ENCODE results near the gene EMX2.
A peak's percentile ranks its signal among the peaks of the same experiment; 100 is the strongest.
"Not testable (repeated sequence)": the region's sequence is repeated elsewhere in the genome, so short reads cannot be mapped to it uniquely, and the experiment has no call there.

The EMX2 gene

GRCh38 chr10:117502421-117503243 lies 39.9 kb upstream of the EMX2 start (continued):
- no peak for TF ChIP-seq ZFHX2 (tag by site-specific recombination; conservative IDR thresholded peaks at IDR 0.05)

DNA sequence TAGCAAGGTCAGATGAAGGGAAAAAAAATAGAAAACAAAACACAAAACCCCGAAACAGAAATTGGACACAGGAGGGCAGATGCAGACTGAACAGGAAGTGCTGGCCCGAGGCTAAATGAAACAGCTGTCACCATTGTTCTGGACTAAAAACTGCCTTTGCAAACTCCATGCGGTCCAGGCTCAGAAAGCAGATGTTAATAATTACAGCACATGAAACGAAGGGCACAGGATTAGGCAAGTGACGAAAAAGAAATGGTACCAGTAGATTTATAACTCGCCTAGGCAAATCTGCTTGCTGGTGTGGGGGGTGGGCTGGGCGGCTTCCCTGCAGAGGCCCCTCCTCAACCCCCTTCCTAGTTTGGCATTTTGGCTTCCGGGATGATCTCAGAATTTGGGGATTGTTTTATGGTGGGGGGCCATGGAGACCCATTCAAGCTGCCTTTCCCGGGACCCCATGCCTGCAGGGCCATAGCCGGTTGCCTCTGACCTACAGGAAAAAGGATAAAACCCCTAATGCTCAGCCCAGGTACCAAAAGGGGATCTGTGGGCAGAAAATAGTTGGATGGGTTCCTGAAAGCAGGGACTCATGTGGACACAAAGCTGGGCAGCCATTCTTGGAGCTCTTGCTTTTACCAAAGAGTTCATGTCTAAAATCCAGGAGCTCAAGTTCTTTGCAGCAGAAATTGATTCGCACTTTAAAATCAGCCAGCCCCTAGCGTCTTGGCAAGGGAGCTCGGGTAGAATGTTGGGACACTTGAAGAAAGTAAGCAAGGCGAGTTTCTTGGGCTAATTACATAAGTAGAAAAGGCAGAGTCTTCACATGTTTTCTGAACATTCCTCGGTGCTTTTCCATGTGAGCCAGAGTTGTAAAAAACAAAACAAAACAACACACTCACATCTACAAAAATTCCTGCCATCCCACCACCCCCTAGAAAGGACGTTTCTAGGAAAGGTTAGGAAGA lies 39.0 kb upstream of the EMX2 start:
- TF ChIP-seq KLF7 (tag by site-specific recombination; IDR thresholded peaks at IDR 0.05; ENCODE audit: borderline replicate concordance), result no peak
- TF ChIP-seq, protein P1, sequence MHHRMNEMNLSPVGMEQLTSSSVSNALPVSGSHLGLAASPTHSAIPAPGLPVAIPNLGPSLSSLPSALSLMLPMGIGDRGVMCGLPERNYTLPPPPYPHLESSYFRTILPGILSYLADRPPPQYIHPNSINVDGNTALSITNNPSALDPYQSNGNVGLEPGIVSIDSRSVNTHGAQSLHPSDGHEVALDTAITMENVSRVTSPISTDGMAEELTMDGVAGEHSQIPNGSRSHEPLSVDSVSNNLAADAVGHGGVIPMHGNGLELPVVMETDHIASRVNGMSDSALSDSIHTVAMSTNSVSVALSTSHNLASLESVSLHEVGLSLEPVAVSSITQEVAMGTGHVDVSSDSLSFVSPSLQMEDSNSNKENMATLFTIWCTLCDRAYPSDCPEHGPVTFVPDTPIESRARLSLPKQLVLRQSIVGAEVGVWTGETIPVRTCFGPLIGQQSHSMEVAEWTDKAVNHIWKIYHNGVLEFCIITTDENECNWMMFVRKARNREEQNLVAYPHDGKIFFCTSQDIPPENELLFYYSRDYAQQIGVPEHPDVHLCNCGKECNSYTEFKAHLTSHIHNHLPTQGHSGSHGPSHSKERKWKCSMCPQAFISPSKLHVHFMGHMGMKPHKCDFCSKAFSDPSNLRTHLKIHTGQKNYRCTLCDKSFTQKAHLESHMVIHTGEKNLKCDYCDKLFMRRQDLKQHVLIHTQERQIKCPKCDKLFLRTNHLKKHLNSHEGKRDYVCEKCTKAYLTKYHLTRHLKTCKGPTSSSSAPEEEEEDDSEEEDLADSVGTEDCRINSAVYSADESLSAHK (tag by site-specific recombination; IDR thresholded peaks at IDR 0.05), result 0 out of 2 replicates have a peak, but pooled peaks have one; percentile 31

DNA sequence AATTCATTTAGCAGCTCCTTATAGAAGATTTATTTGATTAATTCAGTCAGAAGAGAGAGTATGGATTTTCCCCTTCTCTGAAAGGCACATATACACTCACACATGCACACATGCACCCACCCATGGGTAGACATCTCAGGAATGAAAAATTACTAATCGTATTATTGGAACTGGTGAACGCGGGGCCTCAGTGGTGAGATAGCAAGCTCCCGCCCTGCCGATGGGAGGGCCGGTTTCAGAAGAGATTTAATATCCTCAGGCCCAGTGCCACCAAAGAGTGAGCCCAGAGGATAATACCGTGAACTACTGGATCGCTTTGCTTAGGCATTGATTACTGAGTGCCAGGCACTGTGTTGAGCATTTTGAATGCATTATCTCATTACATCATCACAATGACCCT lies 38.0 kb upstream of the EMX2 start:
- TF ChIP-seq ZNF341 (tag by site-specific recombination; IDR thresholded peaks at IDR 0.05; ENCODE audit: low read depth), result no peak
- TF ChIP-seq HOXC10 (CRISPR knock-in tag; IDR thresholded peaks at IDR 0.05), result no peak
- no peak for TF ChIP-seq ZNF510 (tag by site-specific recombination; IDR thresholded peaks at IDR 0.05; ENCODE audit: insufficient replicate concordance)
- no peak for TF ChIP-seq ZNF174 (tag by site-specific recombination; IDR thresholded peaks at IDR 0.05)
- no peak for TF ChIP-seq SCRT1 (tag by site-specific recombination; IDR thresholded peaks at IDR 0.05; ENCODE audit: borderline replicate concordance)
- no peak for TF ChIP-seq ZNF404 (tag by site-specific recombination; IDR thresholded peaks at IDR 0.05)
- no peak for TF ChIP-seq ZBTB21 (tag by site-specific recombination; IDR thresholded peaks at IDR 0.05)
- ChIA-PET CTCF (interaction anchor here (0.8 kb wide), 1 partner anchor 212 kb away, joined by 3 read pairs; no protein-coding TSS in a partner anchor), POLR2A (no interaction called here)
- no peaks in the 10 kb centered on the region for H3K36me3 ChIP-seq (ENCODE audit: control insufficient read depth in 2 of 2, insufficient read depth in 1 of 2, low read length in 2 of 2)
- no peak overlapping the region for H3K4me3 ChIP-seq (ENCODE audit: low read depth, low read length)
- no peak overlapping the region for H3K27ac ChIP-seq (ENCODE audit: extremely low read depth, low read depth, low read length)
- H3K4me1 ChIP-seq (ENCODE audit: control insufficient read depth, insufficient read depth, low read length), result no peaks in the 10 kb centered on the region
- no peaks in the 10 kb centered on the region for H3K9me3 ChIP-seq (ENCODE audit: control insufficient read depth, insufficient read depth, low read depth, low read length)

More for the DNA sequence above, 39.0 kb upstream of the EMX2 start:
- Histone ChIP-seq H3K27ac (ENCODE audit: extremely low read depth, low read depth, low read length) (no peak overlapping the region), H3K36me3 (ENCODE audit: control insufficient read depth in 2 of 2, insufficient read depth in 1 of 2, low read length in 2 of 2) (no peaks in the 10 kb centered on the region), H3K4me1 (ENCODE audit: control insufficient read depth, insufficient read depth, low read length) (no peaks in the 10 kb centered on the region), H3K4me3 (ENCODE audit: low read depth, low read length) (no peak overlapping the region), H3K9me3 (ENCODE audit: control insufficient read depth, insufficient read depth, low read depth, low read length) (no peaks in the 10 kb centered on the region)
- POLR2A ChIA-PET, result no interaction called here
- CTCF ChIA-PET, result interaction anchor here (0.7 to 1.4 kb wide), 4 partner anchors 17 to 256 kb away, joined by 3 to 5 read pairs (median 4); no protein-coding TSS in a partner anchor

DNA sequence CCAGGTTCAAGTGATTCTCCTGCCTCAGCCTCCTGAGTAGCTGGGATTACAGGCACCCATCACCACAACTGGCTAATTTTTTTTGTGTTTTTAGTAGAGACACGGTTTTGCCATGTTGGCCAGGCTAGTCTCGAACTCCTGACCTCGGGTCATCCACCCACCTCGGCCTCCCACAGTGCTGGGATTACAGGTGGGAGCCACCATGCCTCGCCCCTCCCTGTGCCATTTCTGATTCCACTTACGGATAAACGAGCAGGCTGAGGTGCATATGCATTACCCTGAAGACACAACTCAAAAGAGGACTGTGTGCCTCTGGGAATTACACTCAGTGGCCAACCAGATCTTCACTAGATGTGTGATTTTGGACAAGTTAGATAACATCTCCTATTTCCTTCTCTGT lies 35.5 kb upstream of the EMX2 start:
- POLR2A ChIA-PET; CTCF ChIA-PET; H3K27ac ChIP-seq (ENCODE audit: extremely low read depth, low read depth, low read length); H3K9me3 ChIP-seq (ENCODE audit: control insufficient read depth, insufficient read depth, low read depth, low read length); H3K36me3 ChIP-seq (ENCODE audit: control insufficient read depth in 2 of 2, insufficient read depth in 1 of 2, low read length in 2 of 2); H3K4me3 ChIP-seq (ENCODE audit: low read depth, low read length); H3K4me1 ChIP-seq (ENCODE audit: control insufficient read depth, insufficient read depth, low read length): not testable (repeated sequence)

GRCh38 chr10:117509573-117509972 lies 33.0 kb upstream of the EMX2 start:
- no peaks in the 10 kb centered on the region for H3K36me3 ChIP-seq (ENCODE audit: control insufficient read depth in 2 of 2, insufficient read depth in 1 of 2, low read length in 2 of 2)
- no peak overlapping the region for H3K27ac ChIP-seq (ENCODE audit: extremely low read depth, low read depth, low read length)
- H3K4me3 ChIP-seq (ENCODE audit: low read depth, low read length), result no peak overlapping the region
- POLR2A ChIA-PET, result no interaction called here
- CTCF ChIA-PET, result no interaction called here
- H3K4me1 ChIP-seq (ENCODE audit: control insufficient read depth, insufficient read depth, low read length), result no peaks in the 10 kb centered on the region
- no peaks in the 10 kb centered on the region for H3K9me3 ChIP-seq (ENCODE audit: control insufficient read depth, insufficient read depth, low read depth, low read length)
- TF ChIP-seq TSHZ1 (tag by site-specific recombination; IDR thresholded peaks at IDR 0.05; ENCODE audit: borderline replicate concordance) (no peak), ZNF274 (IDR thresholded peaks at IDR 0.05; ENCODE audit: low read length) (no peak), ZNF274 (tag by site-specific recombination; IDR thresholded peaks at IDR 0.05; ENCODE audit: borderline replicate concordance) (no peak), ZBTB17 (tag by site-specific recombination; IDR thresholded peaks at IDR 0.05) (no peak), YY2 (tag by site-specific recombination; IDR thresholded peaks at IDR 0.05) (no peak), ZNF174 (tag by site-specific recombination; IDR thresholded peaks at IDR 0.05) (no peak)
- TF ChIP-seq, protein P2, sequence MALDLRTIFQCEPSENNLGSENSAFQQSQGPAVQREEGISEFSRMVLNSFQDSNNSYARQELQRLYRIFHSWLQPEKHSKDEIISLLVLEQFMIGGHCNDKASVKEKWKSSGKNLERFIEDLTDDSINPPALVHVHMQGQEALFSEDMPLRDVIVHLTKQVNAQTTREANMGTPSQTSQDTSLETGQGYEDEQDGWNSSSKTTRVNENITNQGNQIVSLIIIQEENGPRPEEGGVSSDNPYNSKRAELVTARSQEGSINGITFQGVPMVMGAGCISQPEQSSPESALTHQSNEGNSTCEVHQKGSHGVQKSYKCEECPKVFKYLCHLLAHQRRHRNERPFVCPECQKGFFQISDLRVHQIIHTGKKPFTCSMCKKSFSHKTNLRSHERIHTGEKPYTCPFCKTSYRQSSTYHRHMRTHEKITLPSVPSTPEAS (tag by site-specific recombination; IDR thresholded peaks at IDR 0.05), result no peak

Data from HEK293 (cell line).